GM19043 (cell line): ENCODE measurements around the gene RPS6KB2.
"Not testable (repeated sequence)": the region's sequence is repeated elsewhere in the genome, so short reads cannot be mapped to it uniquely, and the experiment has no call there.

Experiments
- ATAC-seq: cut with Tn5 transposase; IDR thresholded peaks from one replicate; pipeline ENCODE4 v1.9.1; 2021; ENCODE audit warnings: low read depth; ENCODE audit not compliant: unreplicated experiment

Gene RPS6KB2

DNA sequence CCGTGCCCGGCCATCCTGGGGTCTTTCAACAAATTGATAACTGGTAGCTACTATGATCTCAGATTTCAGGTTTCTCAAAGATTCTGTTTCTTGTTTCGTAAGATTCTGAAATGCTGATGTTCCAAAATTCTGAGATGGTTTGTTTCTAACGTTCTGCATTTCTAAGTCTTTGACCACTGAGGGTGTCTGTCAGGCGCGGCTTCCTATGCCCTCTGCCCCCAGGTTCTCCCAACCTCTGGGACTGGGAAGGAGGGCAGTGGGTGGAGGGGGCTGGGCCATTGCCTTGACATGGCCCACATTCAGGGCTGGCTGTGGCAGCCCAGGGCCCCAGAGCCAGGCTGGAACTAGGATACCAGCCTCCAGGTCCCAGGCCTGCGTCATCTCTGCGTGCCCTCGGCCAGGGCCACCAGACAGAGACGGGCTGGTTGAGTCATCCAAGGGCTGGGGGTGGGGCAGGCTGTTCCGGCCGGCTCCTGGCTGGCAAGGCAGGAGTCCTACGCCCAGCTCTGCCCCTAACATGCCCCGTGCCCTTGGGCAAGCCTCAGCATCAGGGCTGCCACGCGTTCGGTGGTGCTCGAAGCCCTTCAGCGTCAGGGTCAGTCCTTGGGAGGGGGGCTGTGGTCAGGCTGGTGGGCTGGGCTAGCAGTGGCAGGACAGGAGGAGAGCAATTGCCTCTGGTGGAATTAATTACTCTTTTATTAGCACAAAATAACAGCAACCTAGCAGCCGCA lies 35.6 kb downstream of the RPS6KB2 start:
- ATAC-seq = no peak

DNA sequence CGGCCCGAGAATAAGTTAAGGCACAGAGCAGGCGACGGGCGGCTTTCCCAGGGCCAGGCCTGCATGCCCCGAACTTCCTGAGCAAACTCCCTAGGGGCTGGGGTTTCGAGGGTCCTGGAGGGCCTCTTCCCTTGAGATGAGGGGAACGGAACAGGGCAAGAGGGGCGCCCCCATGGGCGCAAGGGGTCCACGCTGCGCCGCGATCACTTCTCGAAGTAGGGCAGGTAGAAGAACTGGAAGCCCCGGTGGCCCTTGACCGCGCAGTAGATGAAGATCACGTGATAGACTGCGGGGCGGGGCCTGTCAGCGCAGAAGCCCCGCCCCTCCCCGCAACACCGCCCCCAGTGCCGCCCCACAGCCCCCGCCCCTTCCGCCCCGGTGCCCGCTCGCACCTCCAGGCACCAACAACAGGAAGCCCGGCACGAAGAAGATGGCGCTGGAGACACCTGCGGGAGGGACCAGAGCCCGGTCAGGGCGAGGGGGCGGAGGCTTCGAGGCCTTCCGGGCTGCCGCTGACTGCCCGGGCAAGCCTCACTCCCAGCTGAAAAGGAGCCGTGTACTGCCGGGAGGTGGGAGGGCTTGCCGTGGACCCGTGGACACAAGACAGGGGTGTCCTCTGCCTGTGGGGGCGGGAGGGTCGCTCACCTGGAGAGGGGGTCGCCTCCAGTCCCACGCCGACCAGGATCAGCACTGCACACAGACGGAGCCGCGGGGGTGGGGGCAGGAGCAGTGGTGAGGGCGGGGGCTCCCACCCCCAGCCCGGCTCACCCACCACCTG lies 36.3 kb downstream of the RPS6KB2 start:
- no peak for ATAC-seq

DNA sequence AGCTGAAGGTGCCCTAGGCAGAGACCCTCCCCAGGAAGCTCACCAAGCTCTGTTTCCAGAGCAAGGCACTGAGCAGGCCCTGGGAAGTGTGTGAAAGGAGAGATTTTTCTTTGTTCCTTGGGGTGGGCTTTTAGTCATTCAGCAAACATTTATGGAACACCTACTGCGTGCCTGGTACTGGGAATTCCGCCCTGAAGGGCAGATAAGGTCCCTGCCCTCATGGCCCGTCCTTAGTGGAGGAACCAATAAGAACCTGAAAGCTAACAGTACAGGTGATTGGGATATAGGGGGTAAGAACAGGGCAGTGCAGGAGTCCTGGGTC lies 36.9 kb downstream of the RPS6KB2 start:
- ATAC-seq = no peak

DNA sequence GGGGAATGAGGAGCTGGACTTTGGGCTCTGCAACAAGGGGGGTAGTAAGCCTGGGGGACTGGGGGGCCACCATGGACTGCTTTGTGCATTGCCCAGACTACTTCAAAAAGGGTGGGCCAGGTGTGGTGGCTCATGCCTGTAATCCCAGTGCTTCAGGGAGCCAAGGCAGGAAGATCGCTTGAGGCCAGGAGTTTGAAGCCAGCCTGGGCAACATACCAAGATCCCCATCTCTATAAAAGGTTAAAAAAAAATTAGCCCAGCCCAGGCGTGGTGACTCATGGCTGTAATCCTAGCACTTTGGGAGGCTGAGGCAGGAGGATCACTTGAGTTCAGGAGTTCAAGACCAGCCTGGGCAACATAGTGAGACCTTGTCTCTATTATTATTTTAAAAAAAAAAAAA lies 37.2 kb downstream of the RPS6KB2 start:
- ATAC-seq = not testable (repeated sequence)

DNA sequence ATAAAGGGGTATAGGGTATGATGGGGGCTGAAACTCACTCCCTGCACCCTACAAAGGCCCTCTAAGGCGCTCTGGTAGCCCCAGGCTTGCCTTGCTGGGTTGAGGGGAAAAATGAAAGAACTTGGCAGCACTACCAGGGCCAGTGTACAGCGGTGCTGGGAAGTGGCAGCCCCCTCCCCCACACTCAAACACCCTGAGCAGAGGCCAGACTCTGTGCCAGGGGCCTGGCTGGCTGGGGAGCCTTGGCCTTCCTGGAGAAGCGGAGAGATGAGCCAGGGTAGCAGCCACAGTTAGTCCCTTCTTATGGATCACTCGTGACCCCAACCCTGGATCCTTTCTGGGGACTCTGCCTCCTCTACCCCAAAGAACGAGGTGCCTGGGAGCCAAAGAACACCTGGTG lies 38.1 kb downstream of the RPS6KB2 start:
- no peak for ATAC-seq

DNA sequence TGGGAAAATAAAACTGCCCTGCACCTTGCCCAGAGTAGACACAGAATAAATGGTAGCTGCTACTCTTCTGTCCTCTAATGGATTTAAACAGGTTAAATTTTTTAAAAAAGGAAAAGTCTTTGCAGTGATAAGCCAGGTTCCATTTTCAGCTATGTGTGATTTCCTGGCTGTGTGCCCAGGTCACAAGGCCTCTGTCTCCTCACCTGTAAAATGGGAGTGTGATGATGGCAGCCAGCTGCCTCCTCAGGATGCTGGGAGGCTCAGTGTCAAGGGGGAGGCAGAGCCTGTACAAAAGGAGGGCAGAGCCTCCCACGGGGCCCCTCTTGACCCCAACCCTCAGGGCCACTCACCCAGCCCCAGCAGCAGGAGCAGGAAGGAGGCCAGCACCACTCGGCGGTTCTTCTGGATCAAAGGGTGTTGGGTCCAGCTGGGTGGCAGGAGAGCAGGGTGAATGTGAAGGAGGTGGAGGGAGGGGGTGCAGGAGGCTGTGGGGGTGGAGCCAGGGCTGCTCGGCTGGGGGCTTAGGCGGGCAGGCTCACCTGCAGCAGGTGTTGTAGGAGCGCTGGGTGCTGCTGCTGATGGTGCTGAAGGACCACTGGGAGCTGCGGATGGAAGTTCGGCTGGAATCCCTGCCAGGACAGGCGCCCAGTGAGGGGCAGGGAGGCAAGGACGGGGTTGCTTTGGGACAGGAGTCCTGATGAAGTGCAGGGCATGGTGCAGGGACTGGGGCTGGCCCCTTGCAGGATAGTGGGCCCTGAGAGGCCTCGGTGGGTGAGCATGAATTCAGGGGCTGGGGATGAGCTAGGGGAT lies 38.9 kb downstream of the RPS6KB2 start:
- no peak for ATAC-seq

DNA sequence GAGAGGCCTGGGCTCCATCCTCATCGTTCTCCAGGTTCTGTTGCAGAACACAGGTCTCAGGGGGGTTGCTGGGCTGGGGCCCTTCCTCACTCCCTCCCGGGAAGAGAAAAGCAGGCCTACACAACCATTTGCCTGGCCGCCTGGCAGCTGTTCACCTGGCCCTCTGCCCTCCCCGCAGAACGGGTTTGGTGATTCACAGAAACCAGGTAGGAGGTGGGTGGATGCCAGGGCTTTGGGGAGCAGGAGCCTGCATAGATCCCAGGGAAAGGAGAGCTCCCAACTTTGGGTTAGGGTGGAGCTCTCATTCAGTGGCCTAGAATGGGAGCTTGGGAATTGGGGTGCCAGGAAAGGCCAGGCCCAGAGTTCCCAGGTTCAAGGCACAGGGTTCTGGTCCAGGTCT lies 39.8 kb downstream of the RPS6KB2 start:
- no peak for ATAC-seq

DNA sequence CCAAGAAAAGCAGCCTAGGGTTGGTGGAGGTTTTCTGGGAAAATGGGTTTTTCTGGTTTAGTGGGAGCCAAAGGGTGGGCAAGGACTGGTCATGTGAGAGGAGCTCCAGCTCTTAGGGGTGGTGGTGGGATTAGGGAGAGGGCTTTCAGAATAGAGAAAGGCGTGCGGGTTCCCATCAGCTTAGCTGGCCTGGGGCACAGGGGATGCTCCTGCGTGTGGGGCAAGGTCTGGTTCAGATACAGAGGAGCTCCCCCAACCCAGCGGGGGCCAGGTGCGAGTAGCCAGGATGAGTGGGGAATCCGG lies 40.1 kb downstream of the RPS6KB2 start:
- no peak for ATAC-seq

DNA sequence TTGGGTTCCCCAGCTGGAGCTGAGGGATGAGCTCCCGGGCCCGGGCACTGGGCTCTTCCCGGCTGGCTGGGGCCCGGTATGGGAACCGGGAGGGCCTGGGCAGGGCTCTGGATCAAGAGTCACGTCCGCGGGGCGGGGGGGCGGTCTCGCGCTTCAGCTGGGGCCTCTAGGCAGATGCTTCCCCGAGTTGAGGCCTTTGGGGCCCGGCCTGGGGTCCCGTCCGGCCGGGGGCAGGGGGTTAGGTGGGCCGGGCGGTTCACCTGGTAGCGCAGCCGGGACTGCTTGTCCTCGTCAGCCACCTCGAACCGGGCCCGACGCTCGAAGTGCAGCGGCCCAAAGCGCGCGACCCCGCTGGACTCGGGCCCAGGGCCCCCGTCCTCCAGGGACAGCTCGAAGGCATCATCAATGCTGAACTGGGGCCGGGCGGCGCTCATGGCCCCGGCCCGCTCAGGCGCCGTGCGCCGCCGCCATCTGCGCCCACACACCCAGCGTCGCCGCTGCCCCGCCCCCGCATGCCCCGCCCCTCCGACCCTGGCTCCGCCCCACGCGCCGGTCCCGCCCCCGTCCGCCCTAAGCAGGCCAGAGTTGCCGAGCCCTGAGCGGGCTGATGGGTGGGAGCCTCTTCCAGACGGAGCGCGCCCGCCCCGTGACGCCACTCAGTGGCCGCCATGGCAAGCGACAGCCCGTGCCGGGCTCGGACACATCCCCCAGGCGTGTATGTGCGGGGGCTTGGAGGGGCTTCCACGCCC lies 40.6 kb downstream of the RPS6KB2 start, which contains the start of gene TMEM134:
Gene TMEM134 (minus strand): TSS at position 493 of the 749 bp plus-strand sequence. CDS start 59 bp downstream, at position 434.
- peak; percentile 68 for ATAC-seq

DNA sequence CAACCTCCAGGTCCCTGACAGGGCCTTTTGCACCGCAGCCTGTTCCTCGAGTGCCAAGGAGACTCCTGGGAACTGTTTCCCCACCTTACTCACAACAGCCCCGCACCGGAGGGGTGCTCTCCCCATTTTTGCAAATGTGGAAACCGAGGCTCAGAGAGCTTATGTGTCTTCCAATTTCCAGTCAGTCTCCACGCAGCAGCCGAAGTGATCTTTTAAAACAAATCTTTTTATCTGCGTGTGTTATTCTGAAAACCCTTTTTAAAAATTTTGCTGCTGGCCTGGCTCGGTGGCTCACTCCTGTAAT lies 41.2 kb downstream of the RPS6KB2 start:
- ATAC-seq = no peak

DNA sequence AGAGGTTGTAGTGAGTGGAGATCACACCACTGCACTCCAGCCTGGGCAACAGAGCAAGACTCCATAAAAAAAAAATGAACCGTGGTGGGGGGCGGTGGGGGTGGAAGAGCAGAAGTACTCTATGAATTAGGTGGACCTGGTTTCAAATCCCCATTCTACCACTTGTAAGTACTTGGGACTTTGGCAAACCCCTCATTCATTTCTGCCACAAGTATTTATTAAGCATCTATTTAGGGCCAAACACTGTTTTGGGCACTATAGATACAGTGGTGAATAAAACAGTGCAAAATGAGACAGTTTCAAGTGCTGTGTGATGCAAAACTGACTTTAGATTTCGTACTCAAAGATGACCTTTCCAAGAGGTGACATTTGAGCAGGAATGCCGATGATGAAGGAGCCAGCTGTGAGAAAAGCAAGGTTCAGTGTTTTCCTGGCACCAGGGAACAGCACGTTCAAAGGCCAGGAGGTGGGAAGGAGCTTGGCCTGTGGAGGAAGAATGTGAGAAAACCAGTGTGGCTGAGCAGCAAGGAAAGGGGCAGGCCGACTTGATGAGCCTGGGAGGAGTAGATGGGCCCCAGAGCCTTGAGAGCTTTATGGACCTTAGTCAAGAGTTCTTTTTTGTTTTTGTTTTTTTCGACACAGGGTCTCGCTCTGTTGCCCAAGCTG lies 42.2 kb downstream of the RPS6KB2 start:
- no peak for ATAC-seq

DNA sequence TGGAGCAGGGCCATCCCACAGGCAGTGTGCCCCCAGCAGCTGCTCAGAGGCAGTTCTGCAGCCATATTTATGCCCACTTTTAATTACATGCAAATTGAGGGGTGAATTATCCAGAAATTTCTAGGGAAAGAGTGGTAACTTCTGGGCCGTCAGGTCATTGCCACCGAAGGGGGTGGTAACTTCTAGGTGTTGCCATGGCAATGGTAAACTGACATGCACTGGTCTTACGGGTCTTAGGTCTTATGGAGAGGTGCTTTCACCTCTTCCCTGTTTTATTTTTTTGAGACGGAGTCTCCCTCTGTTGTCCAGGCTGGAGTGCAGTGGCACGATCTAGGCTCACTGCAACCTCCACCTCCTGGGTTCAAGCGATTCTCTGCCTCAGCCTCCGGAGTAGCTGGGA lies 44.6 kb downstream of the RPS6KB2 start:
- no peak for ATAC-seq

DNA sequence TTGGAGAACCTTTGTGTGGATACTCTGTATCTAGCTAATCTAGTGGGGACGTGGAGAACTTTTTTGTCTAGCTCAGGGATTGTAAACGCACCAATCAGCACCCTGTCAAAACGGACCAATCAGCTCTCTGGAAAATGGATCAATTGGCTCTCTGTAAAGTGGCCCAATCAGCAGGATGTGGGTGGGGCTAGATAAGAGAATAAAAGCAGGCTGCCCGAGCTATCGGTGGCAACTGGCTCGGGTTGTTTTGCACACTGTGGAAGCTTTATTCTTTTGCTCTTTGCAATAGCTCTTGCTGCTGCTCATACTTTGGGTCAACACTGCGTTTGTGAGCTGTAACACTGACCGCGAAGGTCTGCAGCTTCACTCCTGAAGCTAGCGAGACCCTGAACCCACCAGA lies 48.4 kb downstream of the RPS6KB2 start:
- not testable (repeated sequence) for ATAC-seq

DNA sequence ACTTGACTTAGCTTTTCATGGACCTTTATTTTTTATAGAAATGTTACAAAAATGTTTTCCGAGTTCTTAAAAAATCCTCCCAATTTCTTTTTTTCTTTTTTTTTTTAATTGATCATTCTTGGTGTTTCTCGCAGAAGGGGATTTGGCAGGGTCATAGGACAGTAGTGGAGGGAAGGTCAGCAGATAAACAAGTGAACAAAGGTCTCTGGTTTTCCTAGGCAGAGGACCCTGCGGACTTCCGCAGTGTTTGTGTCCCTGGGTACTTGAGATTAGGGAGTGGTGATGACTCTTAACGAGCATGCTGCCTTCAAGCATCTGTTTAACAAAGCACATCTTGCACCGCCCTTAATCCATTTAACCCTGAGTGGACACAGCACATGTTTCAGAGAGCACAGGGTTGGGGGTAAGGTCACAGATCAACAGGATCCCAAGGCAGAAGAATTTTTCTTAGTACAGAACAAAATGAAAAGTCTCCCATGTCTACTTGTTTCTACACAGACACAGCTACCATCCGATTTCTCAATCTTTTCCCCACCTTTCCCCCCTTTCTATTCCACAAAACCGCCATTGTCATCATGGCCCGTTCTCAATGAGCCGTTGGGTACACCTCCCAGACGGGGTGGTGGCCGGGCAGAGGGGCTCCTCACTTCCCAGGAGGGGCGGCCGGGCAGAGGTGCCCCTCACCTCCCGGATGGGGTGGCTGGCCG lies 49.2 kb downstream of the RPS6KB2 start:
- not testable (repeated sequence) for ATAC-seq

DNA sequence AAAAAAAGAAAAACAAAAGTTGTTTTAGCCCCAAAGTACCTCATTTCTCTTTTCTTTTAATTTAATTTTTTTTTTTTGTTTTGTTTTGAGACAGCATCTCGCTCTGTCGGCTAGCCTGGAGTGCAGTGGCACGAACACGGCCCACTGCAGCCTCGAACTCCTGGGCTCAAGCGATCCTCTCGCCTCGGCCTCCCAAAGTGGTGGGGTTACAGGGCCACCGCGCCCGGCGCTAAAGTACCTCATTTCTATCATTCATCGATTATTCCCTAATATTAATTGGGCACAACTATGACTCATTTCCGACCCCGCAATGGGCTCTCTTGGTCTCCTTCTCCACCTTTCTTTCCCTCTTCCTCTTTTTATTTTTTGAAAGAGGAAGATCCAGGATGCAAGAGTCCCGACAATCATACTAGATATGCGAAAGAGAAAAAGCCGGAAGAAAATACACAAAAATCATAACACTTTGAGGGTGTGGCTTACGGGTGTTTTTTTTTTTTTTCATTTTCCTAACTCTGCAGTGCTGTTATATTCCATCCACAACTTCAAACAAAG lies 54.1 kb downstream of the RPS6KB2 start:
- no peak for ATAC-seq

DNA sequence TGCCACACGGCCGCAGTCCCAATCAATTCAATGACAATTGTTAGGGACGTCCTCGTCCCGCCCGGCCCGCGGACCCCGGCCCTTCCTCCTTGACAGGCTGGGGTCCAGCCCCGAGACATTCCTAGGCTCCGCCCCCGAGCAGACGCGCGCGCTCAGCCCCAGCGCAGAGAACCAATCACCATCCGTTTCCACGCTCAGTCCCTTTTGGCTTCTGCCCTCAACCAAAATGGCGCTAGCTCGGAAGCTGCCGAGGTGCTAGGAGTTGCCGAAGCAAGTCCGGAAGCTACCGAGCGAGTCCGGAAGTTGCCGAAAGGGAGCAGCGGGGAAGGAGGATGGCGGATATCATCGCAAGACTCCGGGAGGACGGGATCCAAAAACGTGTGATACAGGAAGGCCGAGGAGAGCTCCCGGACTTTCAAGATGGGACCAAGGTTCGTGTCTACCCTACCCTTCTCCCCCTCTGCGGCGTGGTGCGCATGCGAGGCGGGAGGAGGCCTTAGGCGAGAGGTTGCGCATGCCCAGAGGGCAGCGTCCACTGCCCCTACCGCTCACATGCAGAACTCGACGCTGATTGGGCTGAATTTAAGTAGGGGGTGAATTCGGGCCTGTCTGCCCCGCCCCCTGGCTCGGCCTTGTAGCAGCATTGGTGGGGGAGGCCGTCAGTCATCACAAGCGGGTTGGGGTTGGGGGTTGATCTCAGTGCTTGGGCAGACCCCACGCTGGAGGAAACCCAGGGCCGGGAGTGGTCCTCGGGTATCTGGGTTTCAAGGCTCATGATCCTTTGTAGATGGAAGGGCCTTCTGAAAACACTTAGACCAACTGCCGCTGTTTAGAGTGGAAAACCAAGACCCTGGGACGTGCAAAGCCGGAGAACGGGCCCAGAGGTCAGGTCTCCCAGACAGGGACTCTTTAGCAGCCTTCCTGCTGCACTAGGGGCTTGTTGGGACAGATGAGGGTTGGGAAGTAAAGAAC lies 54.8 kb downstream of the RPS6KB2 start, which contains the start of gene AIP:
Gene AIP (plus strand): TSS at position 200 of the 972 bp plus-strand sequence. CDS start 133 bp downstream, at position 333.
- peak; percentile 44 for ATAC-seq

DNA sequence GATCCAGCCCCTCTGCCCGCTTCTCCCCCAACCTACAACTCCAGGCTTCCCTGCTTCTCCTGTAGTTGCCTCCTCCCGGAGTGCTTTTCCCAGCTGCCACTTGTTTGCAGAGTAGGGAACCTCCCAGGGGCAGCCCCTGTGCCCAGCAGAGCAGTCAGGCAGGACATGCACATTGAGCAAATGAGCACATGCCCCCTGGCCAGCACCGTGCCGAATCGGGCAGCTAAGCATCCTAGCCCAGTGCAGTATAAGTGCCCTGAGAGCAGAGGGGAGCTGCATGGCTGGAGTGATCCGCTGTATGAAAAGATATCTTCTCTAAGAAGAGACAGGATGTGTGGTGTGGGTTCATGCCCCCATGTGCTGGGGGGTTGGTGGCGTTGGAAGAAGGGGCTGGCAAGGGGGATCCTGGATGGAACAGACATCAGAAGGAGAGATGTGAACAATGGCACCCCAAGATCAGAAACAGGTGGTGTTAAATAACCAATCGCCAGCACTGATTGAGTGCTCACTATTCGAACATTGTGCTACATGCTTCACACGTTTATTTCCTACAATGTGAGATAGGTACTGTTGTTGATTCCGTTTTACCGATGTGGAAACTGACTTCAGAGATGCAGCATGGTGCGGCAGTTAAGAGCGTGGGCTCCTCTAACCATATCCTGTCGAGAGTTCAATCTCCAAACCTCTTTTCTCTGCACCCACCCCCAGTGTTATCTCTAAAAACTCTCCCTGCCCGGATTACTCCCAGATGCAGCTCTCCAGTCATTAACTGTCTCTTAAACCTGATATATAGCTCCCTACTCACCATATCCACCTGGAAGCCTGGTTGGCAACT lies 55.8 kb downstream of the RPS6KB2 start:
- no peak for ATAC-seq
